Esophagus squamous epithelium (tissue), 4 donors: ENCODE measurements around the gene MDGA2.

ENCODE experiments used
- CTCF ChIP-seq, 6 experiments: fragments of 450-650 bp in 4 of 6; fragments of 200-600 bp in 2 of 6; sonication (generic) in 2 of 6; IDR thresholded peaks; one replicate each; pipeline ENCODE4 v1.5.1; 2016 to 2019; ENCODE audit warnings: antibody characterized with exemption in 6 of 6, mild to moderate bottlenecking in 4 of 6, moderate library complexity in 4 of 6
- POLR2A ChIP-seq, 4 donors: fragments of 450-650 bp; IDR thresholded peaks; one replicate each; pipeline ENCODE4 v1.6.1; 2017; ENCODE audit warnings: antibody characterized with exemption in 4 of 4, mild to moderate bottlenecking in 4 of 4, moderate library complexity in 3 of 4

- TF ChIP-seq CTCF (IDR thresholded peaks at IDR 0.05) (no peak), POLR2A (IDR thresholded peaks at IDR 0.05) (no peak)
Observed at GRCh38 chr14:47259796-47260195, 415.6 kb downstream of the MDGA2 start.
